GM12892 (cell line): ENCODE measurements around the gene COL17A1.

Experiments used
- POLR2A ChIP-seq: IDR thresholded peaks from 2 replicates; pipeline ENCODE4 v1.6.1; 2011; ENCODE audit warnings: low read depth, low read length, control low read depth
- POLR2AphosphoS5 ChIP-seq: IDR thresholded peaks from 2 replicates; pipeline ENCODE4 v1.6.1; 2011; ENCODE audit warnings: low read depth, low read length, control low read depth
- TAF1 ChIP-seq: IDR thresholded peaks from 2 replicates; pipeline ENCODE4 v1.6.1; 2011; ENCODE audit warnings: low read depth, mild to moderate bottlenecking, control low read depth, low read length, borderline replicate concordance

GRCh38 chr10:103982639-103983038 lies 103.0 kb downstream of the COL17A1 start:
- TF ChIP-seq POLR2A (no peak), POLR2AphosphoS5 (no peak), TAF1 (no peak)
